Activated T-cell treated with anti-CD3 and anti-CD28 coated beads for 48 hours (primary cell): ENCODE measurements around the gene LRIG2.
"Not testable (repeated sequence)": the region's sequence is repeated elsewhere in the genome, so short reads cannot be mapped to it uniquely, and the experiment has no call there.

Source experiments
- DNase-seq: peaks from one replicate; pipeline ENCODE4 v3.0.0-alpha.2; 2020; ENCODE audit warnings: low read depth

Gene LRIG2

GRCh38 chr1:113072757-113073478 is at the start of gene LRIG2:
Gene LRIG2, plus strand, starts transcription at chr1:113073198. Its CDS starts 209 bp downstream, at chr1:113073407.
- peak; percentile 96 for DNase-seq

DNA sequence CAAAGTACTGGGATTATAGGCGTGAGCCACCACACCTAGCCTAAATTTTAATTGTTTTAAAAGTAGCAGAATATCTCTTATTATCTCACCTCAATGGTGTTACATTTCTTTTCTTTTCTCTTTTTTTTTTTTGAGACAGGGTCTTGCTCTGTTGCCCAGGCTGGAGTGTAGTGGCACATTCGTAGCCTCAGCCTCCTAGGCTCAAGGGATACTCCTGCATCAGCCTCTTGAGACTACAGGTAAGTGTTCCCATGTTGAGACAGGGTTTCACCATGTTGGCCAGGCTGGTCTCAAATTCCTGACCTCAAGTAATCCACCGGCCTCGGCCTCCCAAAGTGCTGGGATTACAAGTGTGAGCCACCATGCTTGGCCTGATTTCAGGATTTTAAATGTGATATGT is 49.7 kb upstream of the LRIG2 start:
- DNase-seq = not testable (repeated sequence)

- DNase-seq = no peak
These were observed 46.0 kb upstream of the LRIG2 start for GRCh38 chr1:113027007-113027406.

DNA sequence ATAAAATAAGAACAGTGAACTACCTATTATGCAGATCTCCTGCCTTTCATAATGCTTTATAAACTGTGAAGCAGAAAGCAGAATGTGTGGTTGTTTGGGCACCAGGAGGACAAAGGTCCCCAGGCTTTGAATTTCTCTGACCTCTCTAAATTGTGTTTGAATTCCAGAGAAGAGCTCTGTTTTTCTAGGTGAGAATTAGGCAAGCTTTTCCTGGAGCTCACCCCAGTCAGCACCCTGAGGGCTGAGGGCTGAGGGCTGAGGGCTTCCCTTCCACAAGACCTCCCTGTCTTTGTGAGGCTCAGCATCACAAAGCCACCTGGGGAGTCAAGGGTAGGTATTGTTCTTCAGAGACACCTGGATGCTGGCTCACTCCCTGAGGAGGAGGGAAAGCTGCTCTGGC is 45.5 kb upstream of the LRIG2 start:
- DNase-seq = no peak

DNA sequence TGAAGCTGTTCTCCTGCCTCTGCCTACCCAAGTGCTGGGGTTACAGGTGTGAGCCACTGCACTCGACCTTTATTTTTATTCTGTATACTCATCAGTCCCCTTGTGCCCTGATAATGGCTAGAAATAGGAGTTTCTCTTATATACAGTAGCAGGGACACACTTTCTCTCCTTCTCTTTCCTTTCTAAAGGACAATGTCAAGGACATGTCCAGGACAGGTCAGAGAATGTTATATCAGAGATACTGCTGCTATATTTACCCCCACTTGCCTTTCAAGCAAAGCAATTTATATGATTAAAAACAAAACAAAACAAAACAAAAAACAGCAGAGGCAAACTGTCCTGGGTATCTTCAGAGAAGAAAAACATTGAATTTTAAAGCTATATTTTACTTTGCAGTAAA is 43.2 kb upstream of the LRIG2 start:
- no peak for DNase-seq

GRCh38 chr1:113031171-113031933 is 41.6 kb upstream of the LRIG2 start:
- DNase-seq = no peak

DNA sequence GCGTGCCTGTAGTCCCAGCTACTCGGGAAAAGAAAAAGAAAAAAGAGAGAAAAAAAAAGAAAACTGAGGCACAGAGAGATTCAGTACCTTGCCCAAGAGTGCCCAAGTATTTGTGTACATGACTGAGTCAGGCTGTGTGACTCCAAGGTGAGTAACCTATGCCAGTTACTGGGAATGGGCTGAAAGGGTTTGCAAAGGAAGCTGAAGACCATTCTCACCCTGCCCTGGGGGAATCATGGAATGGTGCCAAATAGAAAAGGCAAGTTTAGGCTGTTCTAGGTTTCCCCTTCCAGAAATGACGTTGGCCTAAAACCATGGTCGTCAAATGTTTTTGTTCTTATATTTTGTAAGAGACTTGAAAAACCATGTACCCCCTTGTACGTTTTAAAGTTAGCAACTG is 37.9 kb upstream of the LRIG2 start:
- no peak for DNase-seq

DNA sequence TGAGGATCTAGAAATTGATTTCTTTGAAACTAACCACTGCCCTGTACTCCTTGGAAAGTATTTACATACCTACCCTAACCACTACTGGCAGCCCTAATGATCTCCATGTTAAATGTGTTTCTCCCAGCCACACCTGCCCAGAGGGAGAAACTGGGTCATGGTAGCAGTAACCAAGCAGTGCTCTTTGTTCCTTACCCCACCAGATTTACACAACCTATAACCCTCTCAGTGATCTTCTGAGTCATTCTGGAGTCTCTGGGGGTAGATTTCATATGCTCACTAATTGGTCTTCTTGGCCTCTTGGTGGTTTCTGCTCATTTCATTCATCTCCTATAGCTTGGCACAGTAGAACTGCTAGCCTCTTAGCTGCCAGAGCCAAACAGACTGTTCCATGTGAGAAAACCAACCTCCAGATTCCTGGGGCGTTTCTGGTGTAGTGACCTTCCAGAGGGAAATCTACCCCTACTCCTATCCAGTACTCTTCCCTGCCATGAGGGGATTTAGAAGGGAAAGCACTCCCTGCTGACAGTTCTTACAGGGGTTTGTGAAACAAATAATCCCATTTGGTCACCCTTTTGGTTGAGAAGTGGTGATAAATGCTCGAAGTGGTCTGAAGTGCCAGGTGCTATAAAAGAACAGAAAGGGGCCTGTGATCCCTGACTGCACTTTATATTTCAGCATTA is 36.2 kb upstream of the LRIG2 start:
- DNase-seq = no peak

- no peak for DNase-seq
These were observed 33.0 kb upstream of the LRIG2 start for GRCh38 chr1:113040041-113040440.

DNA sequence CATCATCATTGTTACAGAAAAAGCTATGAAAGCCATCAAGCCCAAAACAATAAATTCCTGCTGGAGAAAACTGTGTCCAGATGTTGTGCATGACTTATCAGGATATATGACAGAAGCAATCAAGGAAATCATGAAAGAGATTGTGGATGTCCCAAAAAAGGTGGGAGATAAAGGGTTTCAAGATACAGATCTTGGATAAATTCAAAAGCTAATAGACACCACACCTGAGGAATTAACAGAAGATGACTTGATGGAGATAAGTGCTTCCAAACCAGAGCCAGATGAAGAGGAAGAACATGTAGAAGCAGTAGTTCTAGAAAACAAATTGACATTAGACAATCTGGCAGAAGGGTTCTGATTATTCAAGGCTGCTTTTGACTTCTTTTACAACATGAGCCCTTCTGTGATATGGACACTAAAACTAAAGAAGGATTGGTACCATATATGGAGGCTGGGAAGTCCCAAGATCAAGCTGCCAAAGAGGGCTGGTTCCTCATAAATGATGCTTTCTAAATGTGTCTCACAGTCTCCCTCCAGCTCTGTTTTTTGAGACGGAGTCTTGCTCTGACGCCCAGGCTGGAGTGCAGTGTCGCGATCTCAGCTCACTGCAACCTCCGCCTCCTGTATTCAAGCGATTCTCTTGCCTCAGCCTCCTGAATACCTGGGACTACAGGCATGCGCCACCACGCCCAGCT is 32.1 kb upstream of the LRIG2 start:
- no peak for DNase-seq

- no peak for DNase-seq
These were observed 31.3 kb upstream of the LRIG2 start for GRCh38 chr1:113041569-113042284.

GRCh38 chr1:113042285-113043143 is 30.5 kb upstream of the LRIG2 start:
- DNase-seq = no peak

GRCh38 chr1:113043144-113043488 is 29.9 kb upstream of the LRIG2 start:
- not testable (repeated sequence) for DNase-seq

DNA sequence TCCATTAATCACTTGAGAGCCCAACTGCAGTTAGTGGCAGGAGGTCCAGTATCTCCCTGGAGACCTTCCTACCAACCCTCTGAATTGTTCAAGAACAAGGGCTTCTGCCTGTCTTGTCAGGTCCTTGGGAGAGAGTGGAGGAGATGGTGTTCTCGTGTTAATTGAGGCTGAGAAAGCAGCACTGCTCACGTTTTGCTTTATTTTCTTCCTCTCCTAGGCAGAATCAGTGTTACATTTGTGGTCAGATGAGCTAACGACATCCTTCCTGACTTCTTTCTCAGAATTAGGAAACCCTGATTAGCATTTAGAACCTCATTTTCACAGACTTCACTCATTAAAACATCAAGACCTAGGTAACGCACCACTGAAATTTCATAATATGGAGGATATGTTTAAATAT is 26.4 kb upstream of the LRIG2 start:
- DNase-seq = no peak

DNA sequence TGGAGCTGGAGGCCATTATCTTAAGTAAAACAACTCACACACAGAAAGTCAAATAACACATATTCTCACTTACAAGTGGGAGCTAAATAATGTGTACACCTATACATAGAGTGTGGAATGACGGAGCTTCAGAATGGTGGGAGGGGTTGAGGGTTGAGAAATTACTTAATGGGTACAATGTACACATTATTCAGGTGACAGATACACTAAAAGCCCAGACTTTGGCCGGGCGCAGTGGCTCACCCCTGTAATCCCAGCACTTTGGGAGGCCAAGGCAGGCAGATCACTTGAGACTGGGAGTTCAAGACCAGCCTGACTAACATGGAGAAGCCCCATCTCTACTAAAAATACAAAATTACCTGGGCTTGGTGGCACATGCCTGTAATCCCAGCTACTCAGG is 24.9 kb upstream of the LRIG2 start:
- no peak for DNase-seq

DNA sequence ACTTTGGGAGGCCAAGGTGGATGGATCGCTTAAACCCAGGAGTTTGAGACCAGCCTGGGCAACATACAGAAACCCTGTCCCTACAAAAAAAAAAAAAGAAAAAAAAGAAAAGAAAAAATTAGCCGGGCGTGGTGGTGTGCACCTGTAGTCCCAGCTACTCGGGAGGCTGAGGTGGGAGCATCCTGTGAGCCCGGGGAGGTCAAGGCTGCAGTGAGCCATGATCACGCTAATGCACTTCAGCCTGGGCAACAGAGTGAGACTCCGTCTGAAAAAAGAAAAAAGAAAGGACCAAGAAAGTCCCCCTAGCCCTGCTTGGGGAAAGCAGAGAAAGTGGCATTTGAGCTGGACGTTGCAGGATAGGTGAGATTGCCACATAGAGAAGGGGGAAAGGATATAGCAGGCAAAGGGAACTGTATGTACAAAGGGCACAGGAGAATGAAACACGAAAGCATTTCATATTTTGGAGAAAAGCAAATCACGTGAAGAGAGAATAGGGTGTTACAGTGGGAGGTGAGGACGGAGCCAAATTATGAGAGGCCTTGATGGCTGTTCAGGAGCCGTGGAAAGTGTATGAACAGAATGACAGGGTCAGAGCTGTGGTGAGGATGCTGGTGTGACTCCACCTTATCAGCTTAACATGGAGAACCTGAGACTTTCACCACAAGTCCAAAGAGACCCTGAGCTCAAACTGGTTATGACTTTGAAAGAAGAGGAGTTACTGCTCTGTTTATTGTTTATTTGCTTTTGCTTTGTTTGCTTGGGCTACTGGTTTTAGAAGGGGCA is 19.5 kb upstream of the LRIG2 start:
- no peak for DNase-seq

DNA sequence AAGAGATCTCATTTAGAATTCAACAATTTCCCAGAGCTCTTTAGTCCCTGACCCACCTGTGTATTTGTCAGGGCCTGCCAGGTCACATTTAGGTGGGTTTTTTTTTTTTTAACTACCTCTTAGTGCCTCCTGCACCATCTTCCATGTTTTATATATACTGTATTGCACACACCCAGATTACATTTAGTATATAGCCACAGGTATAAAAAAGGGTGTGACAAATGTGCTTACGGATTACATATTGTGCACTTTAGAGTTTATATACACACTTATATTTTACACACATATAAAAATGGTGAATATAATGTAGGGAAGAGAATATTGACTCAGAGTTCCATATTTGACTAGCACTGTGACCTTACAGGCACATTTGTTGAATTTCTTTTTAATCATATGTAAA is 17.4 kb upstream of the LRIG2 start:
- no peak for DNase-seq

GRCh38 chr1:113057006-113057405 is 16.0 kb upstream of the LRIG2 start:
- no peak for DNase-seq

DNA sequence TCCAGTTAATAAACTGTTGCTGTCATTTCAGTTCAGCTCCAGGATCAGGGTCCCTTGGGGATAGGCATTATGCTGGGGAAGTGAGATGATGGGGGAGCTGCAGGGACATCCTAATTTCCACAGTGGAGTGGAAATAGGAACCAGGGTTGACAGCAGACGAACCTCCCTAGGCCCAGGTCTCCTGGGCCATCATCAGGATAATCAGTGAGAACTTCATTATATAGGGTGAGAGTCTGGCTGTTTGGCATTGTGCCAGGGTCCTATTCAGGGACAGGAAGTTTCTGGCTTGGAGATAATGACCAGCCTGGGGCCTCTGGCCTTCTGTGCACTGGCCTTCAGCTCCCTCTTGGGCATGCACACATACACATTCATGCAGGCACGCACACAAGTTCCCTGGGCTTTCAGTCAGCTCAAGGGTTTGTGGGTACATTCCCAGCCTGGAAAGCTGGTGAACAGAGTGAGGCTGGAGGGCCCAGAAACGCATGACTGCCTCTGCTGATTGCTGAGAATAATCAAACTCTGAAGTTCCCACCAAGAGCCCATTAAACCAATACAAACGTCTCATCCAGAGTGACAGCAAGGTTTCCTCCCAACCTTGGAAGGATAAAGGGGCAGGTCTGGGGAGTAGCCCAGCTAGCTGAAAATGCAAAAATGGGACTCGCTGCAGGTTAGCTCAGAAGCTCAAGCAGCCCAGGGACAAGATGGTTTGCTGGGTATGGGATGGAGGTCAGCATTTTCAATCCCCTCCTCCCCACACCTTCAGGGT is 13.9 kb upstream of the LRIG2 start:
- no peak for DNase-seq
